ENCODE measurements around the gene UNC13A. TPM values are rescaled to one million over a fixed set of nuclear protein-coding genes. Genes with fewer than 3 reads are reported as not detected.

UNC13A gene
- total RNA-seq, 3 donors from 2014 or later, result under 0.01 to 0.15 TPM; not detected in 1

DNA sequence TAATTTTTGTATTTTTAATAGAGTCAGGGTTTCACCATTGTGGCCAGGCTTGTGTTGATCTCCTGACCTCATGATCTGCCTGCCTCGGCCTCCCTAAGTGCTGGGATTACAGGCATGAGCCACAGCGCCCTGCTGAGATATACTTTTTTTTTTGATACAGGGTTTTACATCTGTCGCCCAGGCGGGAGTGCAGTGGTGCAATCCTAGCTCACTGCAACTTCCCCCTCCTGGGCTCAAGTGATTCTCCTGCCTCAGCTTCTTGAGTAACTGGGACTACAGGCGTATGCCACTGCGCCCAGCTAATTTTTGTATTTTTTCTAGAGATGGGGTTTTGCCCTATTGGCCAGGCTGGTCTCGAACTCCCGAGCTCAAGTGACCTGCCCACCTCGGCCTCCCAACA, 130.7 kb downstream of the UNC13A start:
- Histone ChIP-seq H3K9me3 (no peaks in the 10 kb centered on the region), H3K27ac (no peak overlapping the region), H3K27me3 (no peaks in the 10 kb centered on the region), H3K4me1 (no peaks in the 10 kb centered on the region), H3K4me3 (no peak overlapping the region), H3K36me3 (no peaks in the 10 kb centered on the region)
- intact Hi-C loops (cut with DNase I; ENCODE audit: low total_unique reads), result no loop called here
- DNase-seq (ENCODE audit: low spot score in 2 of 2), result no peak
- TF ChIP-seq POLR2AphosphoS5 (IDR thresholded peaks at IDR 0.05), result no peak
- TF ChIP-seq, protein P1, sequence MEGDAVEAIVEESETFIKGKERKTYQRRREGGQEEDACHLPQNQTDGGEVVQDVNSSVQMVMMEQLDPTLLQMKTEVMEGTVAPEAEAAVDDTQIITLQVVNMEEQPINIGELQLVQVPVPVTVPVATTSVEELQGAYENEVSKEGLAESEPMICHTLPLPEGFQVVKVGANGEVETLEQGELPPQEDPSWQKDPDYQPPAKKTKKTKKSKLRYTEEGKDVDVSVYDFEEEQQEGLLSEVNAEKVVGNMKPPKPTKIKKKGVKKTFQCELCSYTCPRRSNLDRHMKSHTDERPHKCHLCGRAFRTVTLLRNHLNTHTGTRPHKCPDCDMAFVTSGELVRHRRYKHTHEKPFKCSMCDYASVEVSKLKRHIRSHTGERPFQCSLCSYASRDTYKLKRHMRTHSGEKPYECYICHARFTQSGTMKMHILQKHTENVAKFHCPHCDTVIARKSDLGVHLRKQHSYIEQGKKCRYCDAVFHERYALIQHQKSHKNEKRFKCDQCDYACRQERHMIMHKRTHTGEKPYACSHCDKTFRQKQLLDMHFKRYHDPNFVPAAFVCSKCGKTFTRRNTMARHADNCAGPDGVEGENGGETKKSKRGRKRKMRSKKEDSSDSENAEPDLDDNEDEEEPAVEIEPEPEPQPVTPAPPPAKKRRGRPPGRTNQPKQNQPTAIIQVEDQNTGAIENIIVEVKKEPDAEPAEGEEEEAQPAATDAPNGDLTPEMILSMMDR (IDR thresholded peaks at IDR 0.05), result no peak
- no peak for TF ChIP-seq POLR2A (IDR thresholded peaks at IDR 0.05)

DNA sequence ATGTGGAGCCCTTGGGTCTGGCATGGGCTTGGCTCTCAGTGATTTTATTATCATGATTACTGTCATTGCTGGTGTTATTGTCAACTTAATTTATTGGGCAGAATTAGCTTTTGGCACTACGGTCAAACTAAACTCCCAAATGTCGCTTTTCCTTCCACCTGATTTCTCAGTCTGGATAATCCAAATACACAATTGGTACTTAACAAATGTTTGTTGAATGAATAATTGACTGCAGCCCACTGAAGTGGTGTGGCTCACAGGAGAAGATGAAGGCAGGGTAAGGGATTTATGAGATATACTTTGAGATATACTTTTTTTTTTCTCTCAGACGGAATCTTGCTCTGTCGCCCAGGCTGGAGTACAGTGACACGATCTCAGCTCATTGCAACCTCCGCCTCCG, 131.2 kb downstream of the UNC13A start:
- Histone ChIP-seq H3K4me1 (no peaks in the 10 kb centered on the region), H3K27ac (peak overlapping the region in 1 of 2 donors; percentile 86), H3K27me3 (no peaks in the 10 kb centered on the region), H3K9me3 (no peaks in the 10 kb centered on the region), H3K36me3 (no peaks in the 10 kb centered on the region), H3K4me3 (peak overlapping the region; percentile 90 to 95 (median 95))
- intact Hi-C loops (cut with DNase I; ENCODE audit: low total_unique reads), result no loop called here
- DNase-seq (ENCODE audit: low spot score in 2 of 2), result no peak
- TF ChIP-seq, protein P1 (IDR thresholded peaks at IDR 0.05), result no peak
- TF ChIP-seq POLR2A (IDR thresholded peaks at IDR 0.05) (no peak), POLR2AphosphoS5 (IDR thresholded peaks at IDR 0.05) (no peak)

DNA sequence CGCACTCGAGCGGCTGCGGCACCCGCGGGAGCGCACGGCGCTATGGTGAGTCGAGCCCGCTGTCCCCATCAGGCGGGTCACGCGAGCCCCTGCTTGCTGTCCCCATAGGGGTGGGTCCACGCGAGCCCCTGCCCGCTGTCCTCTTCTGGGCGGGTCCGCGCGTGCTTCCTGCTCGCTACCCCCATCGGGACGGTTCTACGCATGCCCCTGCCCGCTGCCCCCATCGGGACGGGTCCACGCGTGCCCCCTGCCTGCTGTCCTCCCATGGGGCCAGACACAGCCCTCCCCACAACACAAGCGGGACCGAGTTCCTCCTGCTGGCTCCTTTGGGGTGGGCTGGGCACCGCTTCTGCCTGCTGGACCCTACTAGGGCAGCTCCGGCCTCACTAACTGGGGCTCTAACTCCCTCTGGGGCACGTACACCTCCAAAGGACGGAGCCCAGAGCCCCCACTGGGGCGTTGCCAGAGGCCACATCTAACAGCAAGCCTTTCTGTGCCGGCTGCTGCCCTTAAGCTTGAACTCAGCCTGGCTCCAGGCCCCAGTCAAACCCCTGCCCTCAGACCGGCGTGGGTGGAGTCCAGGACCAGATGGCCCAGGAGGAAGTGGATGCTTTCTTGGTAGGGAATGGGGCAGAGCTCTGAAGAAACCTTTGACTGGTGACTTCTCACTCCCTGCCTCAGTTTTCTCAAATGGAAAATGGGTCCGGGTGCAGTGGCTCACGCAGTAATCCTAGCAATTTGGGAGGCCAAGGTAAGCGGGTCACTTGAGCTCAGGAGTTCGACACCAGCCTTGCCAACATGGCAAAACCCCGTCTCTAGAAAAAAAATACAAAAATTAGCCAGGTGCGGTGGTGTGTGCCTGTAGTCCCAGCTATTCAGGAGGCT, 132.0 kb downstream of the UNC13A start:
- H3K4me1 ChIP-seq, result no peaks in the 10 kb centered on the region
- H3K9me3 ChIP-seq, result no peaks in the 10 kb centered on the region
- TF ChIP-seq POLR2AphosphoS5 (IDR thresholded peaks at IDR 0.05), result no peak
- TF ChIP-seq POLR2A (IDR thresholded peaks at IDR 0.05), result no peak
- TF ChIP-seq, protein P1 (IDR thresholded peaks at IDR 0.05), result no peak
- H3K36me3 ChIP-seq, result no peaks in the 10 kb centered on the region
- peak overlapping the region; percentile 79 to 86 for H3K27ac ChIP-seq
- peak overlapping the region; percentile 90 to 95 (median 95) for H3K4me3 ChIP-seq
- DNase-seq (ENCODE audit: low spot score in 2 of 2), result no peak
- intact Hi-C loops (cut with DNase I; ENCODE audit: low total_unique reads), result no loop called here
- H3K27me3 ChIP-seq, result no peaks in the 10 kb centered on the region

DNA sequence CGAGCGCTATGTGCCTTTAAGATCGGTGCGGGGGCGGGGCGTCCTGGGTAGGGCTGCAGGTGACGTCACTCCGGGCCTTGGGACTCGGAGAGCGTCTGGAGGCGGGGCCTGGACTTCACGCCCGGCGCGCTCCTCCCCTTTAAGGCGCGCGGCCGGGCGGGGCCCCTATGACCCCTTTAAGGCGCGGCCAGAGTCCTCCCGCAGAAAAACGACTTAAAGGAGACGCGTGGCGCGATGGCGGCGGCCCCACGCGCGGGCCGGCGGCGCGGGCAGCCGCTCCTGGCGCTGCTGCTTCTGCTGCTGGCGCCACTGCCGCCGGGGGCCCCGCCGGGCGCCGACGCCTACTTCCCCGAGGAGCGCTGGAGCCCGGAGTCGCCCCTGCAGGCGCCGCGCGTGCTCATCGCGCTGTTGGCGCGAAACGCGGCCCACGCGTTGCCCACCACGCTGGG, 132.7 kb downstream of the UNC13A start, which contains the start of gene COLGALT1:
TSS of gene COLGALT1 (plus strand) at position 170 of the 449 bp plus-strand sequence. CDS start at position 235, 65 bp downstream.
- intact Hi-C loops (cut with DNase I; ENCODE audit: low total_unique reads), result no loop called here
- H3K4me1 ChIP-seq, result no peaks in the 10 kb centered on the region
- peak; percentile 98 for DNase-seq (ENCODE audit: low spot score in 2 of 2)
- H3K4me3 ChIP-seq, result peak within 1 kb of the TSS; percentile 90 to 95 (median 95)
- no peaks in the 10 kb centered on the region for H3K36me3 ChIP-seq
- no peaks in the 10 kb centered on the region for H3K27me3 ChIP-seq
- no peaks in the 10 kb centered on the region for H3K9me3 ChIP-seq
- TF ChIP-seq POLR2AphosphoS5 (IDR thresholded peaks at IDR 0.05) (no peak), POLR2A (IDR thresholded peaks at IDR 0.05) (no peak)
- TF ChIP-seq, protein P1 (IDR thresholded peaks at IDR 0.05), result no peak
- peak within 1 kb of the TSS; percentile 79 to 86 for H3K27ac ChIP-seq

DNA sequence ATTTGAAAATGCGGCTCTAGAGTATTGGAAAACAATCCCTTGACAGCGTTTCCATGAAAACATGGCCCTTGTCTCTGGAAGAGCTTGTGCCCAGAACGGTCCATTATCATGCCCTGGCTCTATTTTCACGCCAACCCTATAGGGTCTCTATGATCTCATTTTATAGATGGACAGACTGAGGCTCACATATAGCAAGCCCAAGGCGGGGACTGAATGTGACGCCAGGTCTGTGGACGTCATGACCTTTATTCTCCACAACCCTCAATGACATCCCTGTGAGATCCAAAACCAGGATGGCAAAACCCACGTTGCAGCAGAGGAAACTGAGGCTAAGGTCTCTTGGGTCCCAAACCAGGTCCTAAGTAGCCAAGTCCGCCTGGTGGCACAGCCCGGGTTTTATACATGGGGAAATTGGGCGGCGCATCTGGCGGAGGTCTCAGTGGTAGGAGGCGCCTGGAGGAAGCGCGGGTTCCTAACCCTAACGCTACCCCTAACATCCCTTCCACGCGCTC, 133.1 kb downstream of the UNC13A start:
- Histone ChIP-seq H3K27me3 (no peaks in the 10 kb centered on the region), H3K4me3 (peak overlapping the region; percentile 90 to 95 (median 95)), H3K27ac (peak overlapping the region; percentile 56 to 79), H3K9me3 (no peaks in the 10 kb centered on the region), H3K36me3 (no peaks in the 10 kb centered on the region), H3K4me1 (no peaks in the 10 kb centered on the region)
- intact Hi-C loops (cut with DNase I; ENCODE audit: low total_unique reads), result no loop called here
- DNase-seq (ENCODE audit: low spot score in 2 of 2), result no peak
- TF ChIP-seq POLR2AphosphoS5 (IDR thresholded peaks at IDR 0.05), result no peak
- TF ChIP-seq, protein P1 (IDR thresholded peaks at IDR 0.05), result peak in 1 of 3 donors; percentile 17
